Activated CD8-positive, alpha-beta memory T cell treated with anti-CD3 and anti-CD28 coated beads, Interleukin-2, amount 50 U/mL, for 1 hour (primary cell): ENCODE measurements around the gene SSX5.
"Not testable (repeated sequence)": the region's sequence is repeated elsewhere in the genome, so short reads cannot be mapped to it uniquely, and the experiment has no call there.

Experiments used
- DNase-seq: peaks from one replicate; pipeline ENCODE4 v3.0.0-alpha.2; 2020; ENCODE audit errors: extremely low read depth

The SSX5 gene

GRCh38 chrX:48196745-48197201 is at the start of gene SSX5:
Gene SSX5, minus strand, starts transcription at chrX:48196795. Its CDS starts 1,437 bp downstream, at chrX:48195358.
- no peak for DNase-seq

- DNase-seq: not testable (repeated sequence)
Measured at GRCh38 chrX:48224196-48224595, 27.6 kb upstream of the SSX5 start.

GRCh38 chrX:48214341-48214740 is 17.7 kb upstream of the SSX5 start:
- DNase-seq: not testable (repeated sequence)

GRCh38 chrX:48190024-48190423 is 6.6 kb downstream of the SSX5 start:
- not testable (repeated sequence) for DNase-seq

- not testable (repeated sequence) for DNase-seq
Measured at GRCh38 chrX:48181882-48182281, 14.7 kb downstream of the SSX5 start.

- no peak for DNase-seq
Measured at GRCh38 chrX:48180811-48181210, 15.8 kb downstream of the SSX5 start.

- no peak for DNase-seq
Measured at GRCh38 chrX:48179691-48180090, 16.9 kb downstream of the SSX5 start.

GRCh38 chrX:48166322-48166721 is 30.3 kb downstream of the SSX5 start:
- DNase-seq: not testable (repeated sequence)

- no peak for DNase-seq
Measured at GRCh38 chrX:48165241-48165640, 31.4 kb downstream of the SSX5 start.

GRCh38 chrX:48156014-48156413 is 40.6 kb downstream of the SSX5 start:
- DNase-seq: no peak

- no peak for DNase-seq
Measured at GRCh38 chrX:48154796-48155195, 41.8 kb downstream of the SSX5 start.

- DNase-seq: no peak
Measured at GRCh38 chrX:48153769-48154168, 42.8 kb downstream of the SSX5 start.

- not testable (repeated sequence) for DNase-seq
Measured at GRCh38 chrX:48142697-48143096, 53.9 kb downstream of the SSX5 start.

GRCh38 chrX:48141810-48142508 is 54.6 kb downstream of the SSX5 start:
- DNase-seq: not testable (repeated sequence)

GRCh38 chrX:48139076-48139475 is 57.5 kb downstream of the SSX5 start:
- DNase-seq: not testable (repeated sequence)
